RPMI8226 (cell line): ENCODE results near the gene CRHR1.

Experiments
- DNase-seq: peaks from one replicate; pipeline ENCODE4 v3.0.0-alpha.2; 2015

CRHR1 gene

GRCh38 chr17:45790296-45790922 lies 6.3 kb downstream of the CRHR1 start:
- no peak for DNase-seq

GRCh38 chr17:45791041-45791582 lies 7.0 kb downstream of the CRHR1 start:
- peak; percentile 30 for DNase-seq

DNA sequence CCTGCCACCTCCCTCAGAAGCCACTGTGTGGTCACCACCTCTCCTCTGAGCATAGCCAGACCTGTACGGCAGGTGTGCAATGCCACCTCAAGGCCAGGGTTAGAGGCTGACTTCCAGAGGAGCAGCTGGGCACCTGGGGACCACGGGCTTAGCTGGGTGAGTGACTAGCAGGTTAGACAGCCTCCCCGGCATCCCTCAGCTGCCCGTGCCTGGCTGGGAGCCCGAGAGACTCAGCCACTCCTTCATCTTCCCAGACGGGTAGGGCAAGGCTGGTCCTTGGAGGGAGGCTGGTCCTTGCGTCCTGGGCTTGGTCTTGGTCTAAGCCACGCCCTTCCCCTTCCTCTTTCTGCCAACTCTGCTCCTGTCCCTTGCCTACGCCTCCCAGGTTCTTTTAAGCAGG lies 7.8 kb downstream of the CRHR1 start:
- peak; percentile 69 for DNase-seq

DNA sequence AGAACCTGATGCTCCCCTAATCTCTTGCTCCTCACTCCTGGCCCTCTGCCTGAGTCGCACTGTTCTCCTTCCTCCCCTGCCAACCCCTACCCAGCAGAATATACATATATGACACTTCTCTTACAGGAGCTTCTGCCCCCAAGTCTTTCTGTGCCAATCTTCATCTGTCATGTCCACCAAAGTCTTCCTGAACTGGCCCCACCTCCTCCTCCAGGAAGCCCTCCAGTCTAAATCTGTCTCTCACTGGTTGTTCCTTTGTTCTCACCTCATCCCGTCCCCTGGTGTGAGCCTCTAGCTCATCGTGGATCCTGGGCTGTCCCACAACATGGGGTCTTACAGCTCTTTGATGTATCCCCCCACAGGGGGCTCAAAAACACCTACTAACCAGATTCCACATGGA lies 8.3 kb downstream of the CRHR1 start:
- DNase-seq: no peak

DNA sequence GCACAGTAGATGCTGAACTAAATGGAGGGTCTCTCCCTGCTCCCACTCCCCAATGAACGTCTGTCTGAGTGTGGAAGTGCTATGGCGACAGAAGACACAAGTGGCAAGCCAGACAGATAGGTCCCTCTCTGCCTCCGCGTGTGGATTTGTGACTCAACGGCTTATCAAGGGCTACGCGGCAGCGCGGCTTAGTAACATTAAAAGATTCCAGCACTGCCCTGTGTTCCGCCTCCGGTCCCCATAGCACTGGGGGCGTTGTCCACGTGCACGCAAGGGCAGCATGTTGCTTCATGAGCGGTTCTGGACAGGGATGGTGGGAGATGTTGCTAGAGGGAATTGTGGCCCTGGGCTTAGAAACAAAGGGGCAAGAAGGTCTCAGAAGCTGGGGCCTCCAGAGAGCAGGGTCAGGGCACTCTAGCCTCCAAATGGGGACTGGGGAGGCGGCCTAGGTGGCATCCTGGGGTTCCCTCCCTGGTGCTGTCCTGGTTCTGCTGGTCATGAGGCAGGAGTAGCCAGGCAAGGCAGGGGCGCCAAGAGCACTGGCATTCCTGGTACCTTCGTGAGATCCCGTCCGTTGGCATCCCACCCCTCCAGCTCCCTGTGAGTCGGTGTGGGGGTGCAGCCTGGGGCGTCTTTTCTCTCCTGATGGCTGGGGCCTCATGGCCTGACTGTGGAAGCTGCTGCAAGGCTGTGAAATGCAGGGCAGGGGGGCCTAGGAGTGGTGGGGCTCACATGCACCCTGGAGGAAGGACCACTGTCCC lies 9.1 kb downstream of the CRHR1 start:
- DNase-seq: no peak

DNA sequence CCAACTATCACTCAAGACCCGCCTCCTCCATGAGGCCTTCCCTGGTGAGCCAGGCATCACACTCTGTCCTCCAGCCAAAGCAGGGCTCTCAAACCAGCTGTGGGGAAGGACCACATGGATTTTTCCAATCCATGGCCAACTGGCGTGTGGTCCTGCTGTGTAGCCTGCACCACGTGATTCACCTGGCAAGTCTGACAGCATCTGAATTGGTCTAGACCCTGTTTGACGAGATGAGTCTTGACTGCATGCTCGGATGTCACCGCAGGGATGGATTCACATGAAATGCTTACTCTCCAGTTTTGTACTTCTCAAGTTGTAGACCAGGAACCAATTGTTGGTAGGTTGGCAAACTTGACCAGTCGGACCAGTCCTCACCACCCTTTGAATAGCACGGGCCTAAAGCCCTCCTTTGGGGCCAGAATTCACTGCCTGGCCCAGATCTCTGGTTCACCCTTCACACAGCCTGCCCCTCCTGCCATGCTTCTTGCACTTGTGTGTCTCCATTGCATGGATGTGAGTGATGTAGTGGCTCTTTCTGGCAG lies 9.9 kb downstream of the CRHR1 start:
- no peak for DNase-seq

GRCh38 chr17:45794840-45795239 lies 10.7 kb downstream of the CRHR1 start:
- no peak for DNase-seq

GRCh38 chr17:45800816-45801215 lies 16.7 kb downstream of the CRHR1 start:
- no peak for DNase-seq

DNA sequence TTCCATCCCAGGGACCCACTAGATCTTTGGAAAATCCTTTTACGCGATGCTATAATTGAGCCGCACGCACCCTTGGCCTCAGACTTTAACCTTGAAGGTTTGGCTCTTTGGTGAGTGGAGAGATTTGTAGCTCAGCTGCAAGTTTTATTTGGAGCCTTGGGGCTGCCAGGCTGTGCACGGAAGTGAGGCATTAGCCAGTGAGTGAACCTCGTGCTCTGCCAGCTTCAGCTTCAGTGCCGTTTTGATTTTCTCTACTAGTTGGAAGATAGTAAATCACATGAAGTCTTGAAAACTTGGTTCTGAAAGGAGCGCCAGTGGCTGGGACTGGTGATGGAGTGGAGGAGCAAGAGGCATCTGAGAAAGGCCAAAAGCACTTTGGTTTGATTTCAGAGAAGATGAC lies 17.3 kb downstream of the CRHR1 start:
- DNase-seq: no peak

- DNase-seq: no peak
Observed at GRCh38 chr17:45808845-45809244, 24.7 kb downstream of the CRHR1 start.

DNA sequence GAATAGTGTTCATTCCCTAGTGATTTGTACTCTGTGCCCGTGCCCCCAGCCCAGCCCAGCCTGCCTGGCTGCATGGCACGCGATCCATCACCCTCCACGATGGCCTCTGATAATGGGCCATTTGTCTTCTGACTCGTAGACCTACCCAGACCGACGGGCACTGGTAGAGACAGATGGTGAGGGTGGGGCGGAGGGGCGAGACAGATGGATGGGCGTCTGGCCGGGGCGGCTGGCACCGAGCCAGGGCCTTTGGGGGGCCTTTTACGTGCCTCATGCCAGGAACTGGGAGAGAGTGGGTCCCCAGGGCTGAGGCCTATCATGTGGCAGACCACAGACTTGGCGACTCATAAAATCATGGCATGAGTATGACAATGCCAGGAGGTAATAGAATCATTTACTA lies 25.4 kb downstream of the CRHR1 start:
- DNase-seq: no peak

DNA sequence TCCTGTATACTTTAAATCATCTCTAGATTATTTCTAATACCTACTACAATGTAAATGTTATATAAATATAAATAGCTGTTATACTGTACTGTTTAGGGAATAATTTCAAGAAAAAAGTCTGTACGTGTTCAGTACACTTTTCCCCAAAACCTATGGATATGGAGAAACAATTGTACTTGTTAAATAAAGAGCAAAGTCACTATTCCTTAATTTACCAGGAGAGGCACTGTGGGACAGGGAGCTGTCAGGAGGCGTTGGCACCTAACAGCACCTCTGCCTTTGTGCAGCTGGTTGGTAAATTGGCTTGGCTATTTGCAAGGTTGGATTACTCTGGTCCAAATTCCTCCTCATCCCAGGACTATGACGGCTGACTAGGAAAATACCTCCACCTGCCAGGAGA lies 28.0 kb downstream of the CRHR1 start:
- peak; percentile 20 for DNase-seq

GRCh38 chr17:45813048-45813725 lies 29.1 kb downstream of the CRHR1 start:
- peak; percentile 40 for DNase-seq

- DNase-seq: no peak
Observed at GRCh38 chr17:45814622-45815606, 30.8 kb downstream of the CRHR1 start.

DNA sequence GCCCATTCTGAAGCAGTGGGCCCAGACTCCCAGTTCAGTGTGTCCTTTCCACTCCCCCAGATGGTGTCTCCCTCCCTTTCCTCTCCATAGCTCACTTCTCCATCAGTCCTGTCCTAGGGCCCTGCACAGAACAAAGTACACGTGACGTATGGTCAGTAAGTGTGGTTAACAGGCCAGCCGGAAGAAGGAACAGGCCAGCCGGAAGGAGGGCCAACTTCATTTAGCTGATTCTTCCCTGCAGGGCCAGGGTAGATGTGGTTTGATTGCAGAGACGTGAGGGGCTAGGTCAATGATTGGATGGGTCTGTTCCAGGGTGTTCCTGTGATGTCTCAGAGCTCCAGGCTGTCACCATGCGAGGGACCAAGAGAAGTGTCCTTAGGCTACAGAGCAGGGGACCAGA lies 31.6 kb downstream of the CRHR1 start:
- DNase-seq: no peak

DNA sequence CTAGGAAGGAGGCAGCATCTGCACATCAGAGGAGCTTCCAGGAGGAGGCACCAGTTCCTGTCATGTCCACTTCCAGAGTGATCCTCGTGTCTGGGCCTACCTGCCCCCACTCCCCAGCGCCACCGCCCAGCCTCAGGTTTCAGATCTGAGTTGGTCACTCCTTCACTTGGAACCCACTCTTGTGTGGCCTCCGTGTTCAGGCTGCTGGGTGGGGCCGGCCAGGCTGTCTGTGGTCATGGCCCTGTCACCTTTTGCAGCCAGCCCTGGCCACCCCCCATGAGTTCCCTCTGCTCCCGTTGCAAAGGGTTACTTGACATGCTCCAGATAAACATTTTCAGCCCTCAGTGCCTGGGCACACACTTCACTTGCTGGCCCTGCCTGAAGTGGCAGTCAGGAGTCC lies 33.9 kb downstream of the CRHR1 start:
- no peak for DNase-seq

DNA sequence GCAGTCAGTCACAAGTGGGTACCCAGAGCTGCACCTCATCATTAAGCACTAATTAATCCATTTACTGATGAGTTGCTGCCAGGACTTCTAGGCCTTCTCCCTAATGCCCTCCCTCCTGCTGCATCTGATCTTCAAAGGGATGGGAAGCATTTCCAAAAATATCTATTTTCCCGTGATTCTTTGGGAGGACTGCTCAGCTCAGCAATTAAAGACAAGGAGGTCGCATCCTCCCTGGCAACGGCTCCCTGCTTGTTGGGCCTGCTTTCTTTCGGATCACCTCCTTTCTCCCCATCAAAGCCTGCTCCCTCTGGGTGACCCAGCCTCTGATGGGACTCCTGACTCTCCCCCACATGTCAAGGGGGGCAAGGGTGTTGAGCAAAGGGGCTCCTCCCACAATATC lies 34.6 kb downstream of the CRHR1 start:
- DNase-seq: no peak

DNA sequence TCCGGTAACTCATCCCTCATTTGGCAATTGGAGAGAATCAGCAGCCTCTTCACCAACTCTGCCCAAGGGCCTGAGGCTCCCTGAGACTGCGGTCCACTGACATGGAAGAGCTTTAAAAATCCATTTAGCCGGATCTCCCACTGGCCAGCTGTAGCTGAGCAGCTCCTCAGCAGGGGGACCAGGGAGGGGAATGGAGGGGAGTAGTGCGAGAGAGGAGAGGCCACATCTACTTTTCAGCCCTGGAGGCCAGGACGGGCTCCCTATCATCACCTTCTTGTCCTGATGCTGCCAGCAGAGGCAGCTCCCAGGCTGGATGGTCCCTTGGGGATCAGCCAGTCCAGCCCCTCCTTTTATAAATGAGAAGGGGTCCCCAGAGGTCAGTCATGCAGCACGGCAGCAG lies 35.5 kb downstream of the CRHR1 start:
- DNase-seq: no peak

- no peak for DNase-seq
Observed at GRCh38 chr17:45820052-45820780, 36.1 kb downstream of the CRHR1 start.

DNA sequence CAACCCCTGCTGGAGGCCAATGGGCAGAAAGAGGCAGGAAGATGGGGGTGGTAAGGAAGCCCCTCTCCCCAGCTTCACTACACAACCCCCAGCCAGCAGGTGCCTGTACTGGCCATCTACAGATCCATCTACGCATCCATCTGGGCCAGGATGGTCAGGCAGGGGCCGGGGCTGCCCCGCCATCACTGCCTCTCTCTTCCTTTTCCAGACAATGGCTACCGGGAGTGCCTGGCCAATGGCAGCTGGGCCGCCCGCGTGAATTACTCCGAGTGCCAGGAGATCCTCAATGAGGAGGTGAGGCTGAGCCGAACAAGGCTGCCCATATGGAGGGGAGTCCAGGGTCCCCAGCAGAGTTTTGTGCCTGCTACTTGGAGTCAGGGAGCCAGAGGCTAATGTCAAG lies 37.0 kb downstream of the CRHR1 start:
- DNase-seq: no peak

- no peak for DNase-seq
Observed at GRCh38 chr17:45823598-45823997, 39.5 kb downstream of the CRHR1 start.

GRCh38 chr17:45824475-45824874 lies 40.4 kb downstream of the CRHR1 start:
- DNase-seq: no peak
